ENCODE measurements around the gene RBM4B. TPM values are rescaled to one million over a fixed set of nuclear protein-coding genes. Genes with fewer than 3 reads are reported as not detected.

The RBM4B gene
- total and polyA plus RNA-seq, 4 donors = 45.1 to 89.0 (median 65.4) TPM

- no peaks in the 10 kb centered on the region for H3K9me3 ChIP-seq (ENCODE audit: control insufficient read depth, insufficient read depth, low read length)
- no peak for DNase-seq (ENCODE audit: low read depth in 4 of 6, low spot score in 6 of 6)
- peak overlapping the region; percentile 90 for H3K27ac ChIP-seq (ENCODE audit: low read depth, low read length)
- peaks cover 20% of the 10 kb centered on the region for H3K36me3 ChIP-seq (ENCODE audit: control insufficient read depth, insufficient read depth, low read length)
- WGBS (ENCODE audit: insufficient coverage) = 13% methylated on average over 7 of the region's 12 CpGs
- H3K4me3 ChIP-seq (ENCODE audit: low read depth, low read length) = peak overlapping the region; percentile 90
- H3K27me3 ChIP-seq (ENCODE audit: control insufficient read depth, insufficient read depth, low read length) = no peaks in the 10 kb centered on the region
- H3K4me1 ChIP-seq (ENCODE audit: control insufficient read depth, insufficient read depth, low read length) = peaks cover 13% of the 10 kb centered on the region
Measured at GRCh38 chr11:66637557-66638176, 40.0 kb downstream of the RBM4B start.

- Histone ChIP-seq H3K9me3 (ENCODE audit: control insufficient read depth, insufficient read depth, low read length) (no peaks in the 10 kb centered on the region), H3K36me3 (ENCODE audit: control insufficient read depth, insufficient read depth, low read length) (peaks cover 28% of the 10 kb centered on the region), H3K27me3 (ENCODE audit: control insufficient read depth, insufficient read depth, low read length) (no peaks in the 10 kb centered on the region), H3K27ac (ENCODE audit: low read depth, low read length) (no peak overlapping the region), H3K4me3 (ENCODE audit: low read depth, low read length) (no peak overlapping the region), H3K4me1 (ENCODE audit: control insufficient read depth, insufficient read depth, low read length) (peaks cover 13% of the 10 kb centered on the region)
- DNase-seq (ENCODE audit: low read depth in 4 of 6, low spot score in 6 of 6) = no peak
- WGBS (ENCODE audit: insufficient coverage) = 78% methylated on average over 2 of the region's 3 CpGs
Measured at GRCh38 chr11:66636411-66636810, 41.3 kb downstream of the RBM4B start.

DNA sequence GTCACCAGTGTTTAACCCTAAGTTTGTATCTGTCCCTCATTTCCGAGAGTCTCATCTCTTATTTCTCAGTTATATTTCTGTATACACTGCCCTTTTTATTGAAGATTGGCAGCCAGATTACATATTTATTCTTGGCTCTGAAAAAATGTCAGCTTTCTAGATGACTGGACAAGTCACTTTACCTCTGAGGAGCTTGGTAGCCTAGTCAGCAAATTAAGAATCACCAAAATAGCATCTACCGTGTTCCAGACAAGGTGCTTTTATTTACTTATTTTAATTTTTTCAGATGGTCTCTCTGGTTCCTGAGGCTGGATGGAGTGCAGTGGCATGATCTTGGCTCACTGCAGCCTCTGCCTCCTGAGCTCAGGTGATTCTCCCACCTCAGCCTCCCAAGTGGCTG, 44.7 kb downstream of the RBM4B start:
- Histone ChIP-seq H3K27ac (ENCODE audit: low read depth, low read length) (no peak overlapping the region), H3K27me3 (ENCODE audit: control insufficient read depth, insufficient read depth, low read length) (no peaks in the 10 kb centered on the region), H3K4me3 (ENCODE audit: low read depth, low read length) (no peak overlapping the region), H3K36me3 (ENCODE audit: control insufficient read depth, insufficient read depth, low read length) (peaks cover 41% of the 10 kb centered on the region), H3K9me3 (ENCODE audit: control insufficient read depth, insufficient read depth, low read length) (no peaks in the 10 kb centered on the region), H3K4me1 (ENCODE audit: control insufficient read depth, insufficient read depth, low read length) (peaks cover 6% of the 10 kb centered on the region)
- no peak for DNase-seq (ENCODE audit: low read depth in 4 of 6, low spot score in 6 of 6)
- no CpG with 5 or more reads among the region's 2 CpGs for WGBS (ENCODE audit: insufficient coverage)

GRCh38 chr11:66631883-66632282, 45.8 kb downstream of the RBM4B start:
- Histone ChIP-seq H3K36me3 (ENCODE audit: control insufficient read depth, insufficient read depth, low read length) (peaks cover 49% of the 10 kb centered on the region), H3K4me3 (ENCODE audit: low read depth, low read length) (no peak overlapping the region), H3K27ac (ENCODE audit: low read depth, low read length) (no peak overlapping the region), H3K4me1 (ENCODE audit: control insufficient read depth, insufficient read depth, low read length) (no peaks in the 10 kb centered on the region), H3K9me3 (ENCODE audit: control insufficient read depth, insufficient read depth, low read length) (no peaks in the 10 kb centered on the region), H3K27me3 (ENCODE audit: control insufficient read depth, insufficient read depth, low read length) (no peaks in the 10 kb centered on the region)
- DNase-seq (ENCODE audit: low read depth in 4 of 6, low spot score in 6 of 6) = no peak
- 94% methylated on average over 5 of the region's 6 CpGs for WGBS (ENCODE audit: insufficient coverage)

DNA sequence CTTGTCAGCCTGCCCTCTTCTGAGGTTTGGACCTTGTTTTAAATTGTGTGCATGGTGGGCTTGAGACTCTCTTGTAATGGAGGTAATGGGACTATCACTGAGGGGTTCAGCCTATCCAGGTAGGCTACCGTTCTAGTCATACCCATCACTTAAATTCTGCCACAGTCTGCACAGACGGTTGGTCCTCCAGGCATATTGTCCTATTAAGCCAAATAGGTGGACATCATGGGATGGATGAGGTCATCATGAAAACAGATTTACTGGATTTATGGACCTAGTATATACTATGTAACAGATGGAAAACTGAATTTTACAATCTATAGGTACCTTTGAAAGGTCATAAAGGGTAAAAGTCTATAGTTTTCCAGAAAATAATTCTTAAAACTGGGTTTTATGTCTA, 48.3 kb downstream of the RBM4B start:
- no CpG with 5 or more reads among the region's 2 CpGs for WGBS (ENCODE audit: insufficient coverage)
- no peak overlapping the region for H3K4me3 ChIP-seq (ENCODE audit: low read depth, low read length)
- no peaks in the 10 kb centered on the region for H3K9me3 ChIP-seq (ENCODE audit: control insufficient read depth, insufficient read depth, low read length)
- no peaks in the 10 kb centered on the region for H3K27me3 ChIP-seq (ENCODE audit: control insufficient read depth, insufficient read depth, low read length)
- no peak overlapping the region for H3K27ac ChIP-seq (ENCODE audit: low read depth, low read length)
- peaks cover 67% of the 10 kb centered on the region for H3K36me3 ChIP-seq (ENCODE audit: control insufficient read depth, insufficient read depth, low read length)
- H3K4me1 ChIP-seq (ENCODE audit: control insufficient read depth, insufficient read depth, low read length) = no peaks in the 10 kb centered on the region
- no peak for DNase-seq (ENCODE audit: low read depth in 4 of 6, low spot score in 6 of 6)

GRCh38 chr11:66628061-66628603, 49.6 kb downstream of the RBM4B start:
- H3K27me3 ChIP-seq (ENCODE audit: control insufficient read depth, insufficient read depth, low read length) = no peaks in the 10 kb centered on the region
- H3K9me3 ChIP-seq (ENCODE audit: control insufficient read depth, insufficient read depth, low read length) = no peaks in the 10 kb centered on the region
- no peak overlapping the region for H3K27ac ChIP-seq (ENCODE audit: low read depth, low read length)
- peaks cover 69% of the 10 kb centered on the region for H3K36me3 ChIP-seq (ENCODE audit: control insufficient read depth, insufficient read depth, low read length)
- H3K4me1 ChIP-seq (ENCODE audit: control insufficient read depth, insufficient read depth, low read length) = no peaks in the 10 kb centered on the region
- no peak for DNase-seq (ENCODE audit: low read depth in 4 of 6, low spot score in 6 of 6)
- H3K4me3 ChIP-seq (ENCODE audit: low read depth, low read length) = no peak overlapping the region
- 91% methylated on average over 7 of the region's 7 CpGs for WGBS (ENCODE audit: insufficient coverage)

DNA sequence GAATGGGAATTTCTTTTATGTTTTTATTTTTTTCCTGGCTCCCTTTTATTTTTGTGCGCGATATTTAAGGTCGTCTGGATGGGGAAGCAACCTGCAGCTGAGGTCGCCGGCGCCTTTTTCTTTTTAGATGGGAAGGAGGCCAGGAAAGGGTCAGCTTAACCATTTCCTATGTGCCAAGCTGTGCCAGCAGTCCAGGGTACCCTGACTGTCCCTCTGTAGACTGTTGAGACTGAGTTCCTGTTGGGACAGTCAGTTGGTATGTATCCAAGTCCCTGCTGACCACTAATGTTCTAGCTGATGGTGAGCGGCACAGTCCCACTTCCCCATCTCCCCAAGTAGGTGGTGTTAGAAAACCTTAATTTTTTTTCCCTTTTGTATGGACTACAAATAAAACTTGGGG, 50.8 kb downstream of the RBM4B start:
- H3K27ac ChIP-seq (ENCODE audit: low read depth, low read length) = no peak overlapping the region
- WGBS (ENCODE audit: insufficient coverage) = 88% methylated on average over 6 of the region's 7 CpGs

GRCh38 chr11:66626382-66626781, 51.3 kb downstream of the RBM4B start:
- Histone ChIP-seq H3K36me3 (ENCODE audit: control insufficient read depth, insufficient read depth, low read length) (peaks cover 63% of the 10 kb centered on the region), H3K4me1 (ENCODE audit: control insufficient read depth, insufficient read depth, low read length) (peaks cover 2% of the 10 kb centered on the region)
- no peak for DNase-seq (ENCODE audit: low read depth in 4 of 6, low spot score in 6 of 6)

More for the DNA sequence above, 50.8 kb downstream of the RBM4B start:
- Histone ChIP-seq H3K9me3 (ENCODE audit: control insufficient read depth, insufficient read depth, low read length) (no peaks in the 10 kb centered on the region), H3K4me1 (ENCODE audit: control insufficient read depth, insufficient read depth, low read length) (no peaks in the 10 kb centered on the region), H3K4me3 (ENCODE audit: low read depth, low read length) (no peak overlapping the region), H3K27me3 (ENCODE audit: control insufficient read depth, insufficient read depth, low read length) (no peaks in the 10 kb centered on the region), H3K36me3 (ENCODE audit: control insufficient read depth, insufficient read depth, low read length) (peaks cover 66% of the 10 kb centered on the region)
- DNase-seq (ENCODE audit: low read depth in 4 of 6, low spot score in 6 of 6) = no peak

GRCh38 chr11:66625752-66626149, 51.9 kb downstream of the RBM4B start:
- no peak for DNase-seq (ENCODE audit: low read depth in 4 of 6, low spot score in 6 of 6)
- peaks cover 5% of the 10 kb centered on the region for H3K4me1 ChIP-seq (ENCODE audit: control insufficient read depth, insufficient read depth, low read length)
- peaks cover 61% of the 10 kb centered on the region for H3K36me3 ChIP-seq (ENCODE audit: control insufficient read depth, insufficient read depth, low read length)
- H3K4me3 ChIP-seq (ENCODE audit: low read depth, low read length) = no peak overlapping the region
- WGBS (ENCODE audit: insufficient coverage) = 95% methylated on average over 8 of the region's 9 CpGs
- H3K27ac ChIP-seq (ENCODE audit: low read depth, low read length) = no peak overlapping the region
- H3K27me3 ChIP-seq (ENCODE audit: control insufficient read depth, insufficient read depth, low read length) = no peaks in the 10 kb centered on the region
- no peaks in the 10 kb centered on the region for H3K9me3 ChIP-seq (ENCODE audit: control insufficient read depth, insufficient read depth, low read length)

More at GRCh38 chr11:66626382-66626781, 51.3 kb downstream of the RBM4B start:
- WGBS (ENCODE audit: insufficient coverage) = 94% methylated on average over 21 of the region's 25 CpGs
- Histone ChIP-seq H3K9me3 (ENCODE audit: control insufficient read depth, insufficient read depth, low read length) (no peaks in the 10 kb centered on the region), H3K27ac (ENCODE audit: low read depth, low read length) (no peak overlapping the region), H3K4me3 (ENCODE audit: low read depth, low read length) (no peak overlapping the region), H3K27me3 (ENCODE audit: control insufficient read depth, insufficient read depth, low read length) (no peaks in the 10 kb centered on the region)

GRCh38 chr11:66625041-66625751, 52.5 kb downstream of the RBM4B start:
- DNase-seq (ENCODE audit: low read depth in 4 of 6, low spot score in 6 of 6) = no peak
- WGBS (ENCODE audit: insufficient coverage) = 90% methylated on average over 15 of the region's 26 CpGs
- Histone ChIP-seq H3K36me3 (ENCODE audit: control insufficient read depth, insufficient read depth, low read length) (peaks cover 59% of the 10 kb centered on the region), H3K27ac (ENCODE audit: low read depth, low read length) (no peak overlapping the region), H3K4me1 (ENCODE audit: control insufficient read depth, insufficient read depth, low read length) (peaks cover 5% of the 10 kb centered on the region), H3K4me3 (ENCODE audit: low read depth, low read length) (no peak overlapping the region), H3K27me3 (ENCODE audit: control insufficient read depth, insufficient read depth, low read length) (no peaks in the 10 kb centered on the region), H3K9me3 (ENCODE audit: control insufficient read depth, insufficient read depth, low read length) (no peaks in the 10 kb centered on the region)

All from spinal cord (tissue), 10 donors.